ENCODE data around the gene ASAH2B. TPM values are rescaled to one million over a fixed set of nuclear protein-coding genes. Genes with fewer than 3 reads are reported as not detected.
"Not testable (repeated sequence)": the region's sequence is repeated elsewhere in the genome, so short reads cannot be mapped to it uniquely, and the experiment has no call there.

Gene ASAH2B
- total and polyA plus RNA-seq, 2 donors (not counting 3 experiments of a cell fraction or from before 2014, with no cell fraction given), result 1.9 to 6.5 TPM

DNA sequence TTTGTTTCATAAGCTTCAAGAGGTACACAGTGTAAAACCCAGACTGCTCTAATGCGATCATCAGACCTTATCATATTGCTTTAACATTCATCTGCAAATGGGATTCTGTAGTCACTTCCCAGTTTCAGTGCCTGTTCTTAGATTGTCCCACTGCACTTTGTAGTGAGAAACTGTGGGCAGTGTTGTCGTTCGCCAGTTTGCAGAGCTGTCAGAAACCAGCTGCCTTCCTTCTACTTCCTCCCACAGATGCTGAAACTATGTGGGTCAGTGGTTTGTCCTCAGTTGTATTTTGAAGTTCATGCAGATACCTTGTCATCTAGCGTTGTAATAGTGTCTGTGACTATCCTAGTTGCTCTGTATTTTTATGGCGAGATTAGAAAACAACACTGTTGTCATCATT lies 15.9 kb upstream of the ASAH2B start:
- CTCF ChIA-PET; H4K20me1 ChIP-seq (replicated peaks; ENCODE audit: control insufficient read depth, extremely low read depth, insufficient read depth, low read length); H3K27me3 ChIP-seq (ENCODE audit: control insufficient read depth in 2 of 2, insufficient read depth in 2 of 2, low read length in 2 of 2); intact Hi-C loops (cut with micrococcal nuclease); dilution Hi-C loops (cut with MboI; ENCODE audit: extremely low pct_ligation_motif_present, low sequenced_read_pairs); FAIRE-seq; H3K27ac ChIP-seq (ENCODE audit: insufficient read depth, low read depth, low read length); H3K9me1 ChIP-seq (replicated peaks; ENCODE audit: control insufficient read depth, extremely low read depth, insufficient read depth, low read length); DNase-seq (ENCODE audit: low read depth, low spot score); H2AFZ ChIP-seq (ENCODE audit: low read depth, low read length); H3K79me2 ChIP-seq (ENCODE audit: control insufficient read depth, insufficient read depth, low read length); BruUV-seq (replicated peaks); H3K4me2 ChIP-seq (ENCODE audit: insufficient read depth, low read length); H3K9ac ChIP-seq (replicated peaks; ENCODE audit: extremely low read depth, insufficient read depth, low read length); H3K36me3 ChIP-seq (ENCODE audit: control insufficient read depth in 2 of 2, extremely low read depth in 1 of 2, insufficient read depth in 2 of 2, low read length in 2 of 2); H3K4me1 ChIP-seq (ENCODE audit: control insufficient read depth, extremely low read depth, insufficient read depth, low read length); H3K4me3 ChIP-seq (replicated peaks in 1 of 3; ENCODE audit: insufficient read depth in 1 of 3, low read depth in 1 of 3, low read length in 3 of 3); H3K9me3 ChIP-seq (replicated peaks; ENCODE audit: control insufficient read depth, insufficient read depth, low read length); POLR2A ChIA-PET: not testable (repeated sequence)

DNA sequence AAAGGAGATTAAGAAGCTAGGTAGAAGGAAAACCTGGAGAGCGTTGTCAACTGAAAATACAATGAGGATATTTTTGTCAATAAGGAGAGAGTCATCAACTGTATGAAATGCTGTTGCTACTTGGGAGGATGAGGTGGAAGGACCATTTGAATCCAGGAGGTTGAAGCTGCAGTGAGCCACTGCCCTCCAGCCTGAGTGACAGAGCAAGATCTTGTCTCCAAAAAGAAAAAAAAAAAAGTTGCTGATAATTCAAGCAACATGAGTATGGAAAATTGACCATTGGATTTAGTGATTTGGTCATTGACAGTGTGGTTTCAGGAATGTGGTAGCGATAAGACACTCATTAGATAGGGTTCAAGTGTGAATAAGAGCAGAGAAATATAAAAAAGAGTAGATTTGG lies 11.6 kb upstream of the ASAH2B start:
- H3K36me3 ChIP-seq (ENCODE audit: control insufficient read depth in 2 of 2, extremely low read depth in 1 of 2, insufficient read depth in 2 of 2, low read length in 2 of 2); H3K4me1 ChIP-seq (ENCODE audit: control insufficient read depth, extremely low read depth, insufficient read depth, low read length); FAIRE-seq; H3K79me2 ChIP-seq (ENCODE audit: control insufficient read depth, insufficient read depth, low read length); H3K9me1 ChIP-seq (replicated peaks; ENCODE audit: control insufficient read depth, extremely low read depth, insufficient read depth, low read length); H3K4me3 ChIP-seq (replicated peaks in 1 of 3; ENCODE audit: insufficient read depth in 1 of 3, low read depth in 1 of 3, low read length in 3 of 3); H3K27ac ChIP-seq (ENCODE audit: insufficient read depth, low read depth, low read length); dilution Hi-C loops (cut with MboI; ENCODE audit: extremely low pct_ligation_motif_present, low sequenced_read_pairs); H3K9ac ChIP-seq (replicated peaks; ENCODE audit: extremely low read depth, insufficient read depth, low read length); DNase-seq (ENCODE audit: low read depth, low spot score); intact Hi-C loops (cut with micrococcal nuclease); H3K9me3 ChIP-seq (replicated peaks; ENCODE audit: control insufficient read depth, insufficient read depth, low read length); CTCF ChIA-PET; POLR2A ChIA-PET; H3K4me2 ChIP-seq (ENCODE audit: insufficient read depth, low read length); H3K27me3 ChIP-seq (ENCODE audit: control insufficient read depth in 2 of 2, insufficient read depth in 2 of 2, low read length in 2 of 2); H2AFZ ChIP-seq (ENCODE audit: low read depth, low read length); H4K20me1 ChIP-seq (replicated peaks; ENCODE audit: control insufficient read depth, extremely low read depth, insufficient read depth, low read length); BruUV-seq (replicated peaks): not testable (repeated sequence)

DNA sequence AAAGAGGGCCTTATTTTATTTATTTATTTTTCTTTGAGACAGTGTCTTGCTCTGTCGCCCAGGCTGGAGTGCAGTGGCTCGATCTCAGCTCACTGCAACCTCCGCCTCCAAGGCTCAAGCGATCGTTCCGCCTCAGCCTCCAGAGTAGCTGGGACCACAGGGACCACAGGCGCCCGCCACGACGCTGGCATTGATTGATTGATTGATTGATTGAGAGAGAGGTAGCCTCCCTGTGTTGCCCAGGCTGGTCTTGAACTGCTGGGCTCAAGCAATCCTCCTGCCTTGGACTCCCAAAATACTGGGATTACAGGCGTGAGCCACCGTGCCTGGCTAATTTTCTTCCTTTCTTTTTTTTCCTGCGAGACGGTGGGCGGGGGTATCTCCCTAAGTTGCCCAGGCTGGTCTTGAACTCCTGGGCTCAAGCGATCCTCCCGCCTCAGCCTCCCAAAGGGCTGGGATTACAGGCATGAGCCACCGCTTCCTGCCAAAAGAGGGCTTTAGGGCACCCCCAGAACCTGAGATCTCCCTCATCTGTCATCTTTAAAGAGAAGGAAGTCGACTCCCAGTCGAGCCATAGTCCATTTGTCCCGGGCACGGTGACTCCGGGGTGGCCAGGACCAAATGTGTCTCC lies 634 bp upstream of the ASAH2B start:
- H3K9me3 ChIP-seq (replicated peaks; ENCODE audit: control insufficient read depth, insufficient read depth, low read length); H3K36me3 ChIP-seq (ENCODE audit: control insufficient read depth in 2 of 2, extremely low read depth in 1 of 2, insufficient read depth in 2 of 2, low read length in 2 of 2); H4K20me1 ChIP-seq (replicated peaks; ENCODE audit: control insufficient read depth, extremely low read depth, insufficient read depth, low read length); BruUV-seq (replicated peaks); H3K79me2 ChIP-seq (ENCODE audit: control insufficient read depth, insufficient read depth, low read length); DNase-seq (ENCODE audit: low read depth, low spot score); H3K9me1 ChIP-seq (replicated peaks; ENCODE audit: control insufficient read depth, extremely low read depth, insufficient read depth, low read length); dilution Hi-C loops (cut with MboI; ENCODE audit: extremely low pct_ligation_motif_present, low sequenced_read_pairs); H3K4me1 ChIP-seq (ENCODE audit: control insufficient read depth, extremely low read depth, insufficient read depth, low read length); H3K27me3 ChIP-seq (ENCODE audit: control insufficient read depth in 2 of 2, insufficient read depth in 2 of 2, low read length in 2 of 2); FAIRE-seq: not testable (repeated sequence)
- Histone ChIP-seq H3K9ac (replicated peaks; ENCODE audit: extremely low read depth, insufficient read depth, low read length) (peak overlapping the region; percentile 89), H3K4me2 (ENCODE audit: insufficient read depth, low read length) (peak overlapping the region; percentile 61), H3K4me3 (replicated peaks in 1 of 3; ENCODE audit: insufficient read depth in 1 of 3, low read depth in 1 of 3, low read length in 3 of 3) (peak overlapping the region; percentile 51 to 70 (median 65)), H3K27ac (ENCODE audit: insufficient read depth, low read depth, low read length) (peak overlapping the region; percentile 87), H2AFZ (ENCODE audit: low read depth, low read length) (peak overlapping the region; percentile 93)
- intact Hi-C loops (cut with micrococcal nuclease), result loop anchor here (1.0 kb wide), 1 partner anchor 115 kb away; no protein-coding TSS in a partner anchor
- CTCF ChIA-PET, result interaction anchor here (1.2 kb wide), 1 partner anchor 322 kb away, joined by 3 read pairs; no protein-coding TSS in a partner anchor
- POLR2A ChIA-PET, result interaction anchor here (0.7 kb wide), 1 partner anchor 114 kb away, joined by 3 read pairs; no protein-coding TSS in a partner anchor

All from endothelial cell of umbilical vein (primary cell).